ENCODE measurements around the gene SLC37A3.

SLC37A3 gene

DNA sequence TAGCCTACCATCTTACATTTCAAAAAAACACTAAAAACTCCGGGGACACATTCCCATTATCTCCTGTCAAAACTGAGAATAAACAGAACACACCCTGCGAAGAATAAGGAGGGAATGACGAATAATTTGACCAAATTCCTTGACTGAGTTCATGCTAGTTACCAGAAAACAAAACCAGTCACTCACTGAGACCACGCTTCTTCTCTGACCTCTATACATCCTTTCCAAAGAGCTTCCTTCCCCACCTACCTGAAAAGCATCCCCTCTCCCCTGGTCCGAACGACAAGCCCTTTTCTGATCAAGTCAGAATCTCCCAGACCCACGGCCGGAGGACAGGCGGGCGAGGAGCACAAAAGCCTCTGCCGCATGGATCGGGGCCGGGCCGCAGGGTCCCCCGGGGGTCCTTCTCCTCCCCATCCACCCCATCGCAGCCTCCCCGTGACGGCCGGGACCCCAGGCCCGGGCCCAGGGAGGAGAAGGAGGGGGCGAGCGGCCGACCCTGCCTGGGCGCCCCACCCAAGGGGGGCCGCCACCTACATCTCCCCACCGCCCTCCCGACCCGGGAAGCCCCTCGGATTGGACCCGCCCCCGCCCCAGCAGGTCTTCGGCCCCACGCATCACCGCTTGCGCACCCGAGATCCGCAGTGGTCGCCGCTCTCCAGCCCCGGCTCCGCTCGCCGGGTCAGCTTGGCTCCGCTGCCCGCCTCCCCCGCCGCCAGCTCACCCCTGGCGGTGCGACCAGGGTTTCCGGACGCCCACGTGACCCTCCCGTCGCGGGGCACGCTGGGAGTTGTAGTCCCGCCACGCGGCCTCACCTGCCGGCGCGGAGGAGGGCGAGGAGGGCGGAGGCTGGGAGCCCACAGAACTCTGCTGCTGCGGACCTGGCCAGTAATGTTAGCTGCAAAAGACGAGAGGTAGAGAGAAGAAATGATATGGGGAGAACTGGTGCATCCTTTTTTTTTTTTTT lies at the start of gene SLC37A3:
TSS of gene SLC37A3 (minus strand) at position 747 of the 967 bp plus-strand sequence. CDS start 16,004 bp downstream, outside the sequence.
- TF ChIP-seq, protein P1, sequence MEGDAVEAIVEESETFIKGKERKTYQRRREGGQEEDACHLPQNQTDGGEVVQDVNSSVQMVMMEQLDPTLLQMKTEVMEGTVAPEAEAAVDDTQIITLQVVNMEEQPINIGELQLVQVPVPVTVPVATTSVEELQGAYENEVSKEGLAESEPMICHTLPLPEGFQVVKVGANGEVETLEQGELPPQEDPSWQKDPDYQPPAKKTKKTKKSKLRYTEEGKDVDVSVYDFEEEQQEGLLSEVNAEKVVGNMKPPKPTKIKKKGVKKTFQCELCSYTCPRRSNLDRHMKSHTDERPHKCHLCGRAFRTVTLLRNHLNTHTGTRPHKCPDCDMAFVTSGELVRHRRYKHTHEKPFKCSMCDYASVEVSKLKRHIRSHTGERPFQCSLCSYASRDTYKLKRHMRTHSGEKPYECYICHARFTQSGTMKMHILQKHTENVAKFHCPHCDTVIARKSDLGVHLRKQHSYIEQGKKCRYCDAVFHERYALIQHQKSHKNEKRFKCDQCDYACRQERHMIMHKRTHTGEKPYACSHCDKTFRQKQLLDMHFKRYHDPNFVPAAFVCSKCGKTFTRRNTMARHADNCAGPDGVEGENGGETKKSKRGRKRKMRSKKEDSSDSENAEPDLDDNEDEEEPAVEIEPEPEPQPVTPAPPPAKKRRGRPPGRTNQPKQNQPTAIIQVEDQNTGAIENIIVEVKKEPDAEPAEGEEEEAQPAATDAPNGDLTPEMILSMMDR (conservative IDR thresholded peaks at IDR 0.05; ENCODE audit: low read length) = no peak
- DNase-seq (ENCODE audit: low read depth) = peak; percentile 61
- peak within 1 kb of the TSS; percentile 71 for H3K4me3 ChIP-seq (ENCODE audit: low read length)

GRCh38 chr7:140447841-140448240 lies 49.5 kb upstream of the SLC37A3 start:
- H3K4me3 ChIP-seq (ENCODE audit: low read length) = no peak overlapping the region
- TF ChIP-seq, protein P1 (conservative IDR thresholded peaks at IDR 0.05; ENCODE audit: low read length) = no peak
- no peak for DNase-seq (ENCODE audit: low read depth)

DNA sequence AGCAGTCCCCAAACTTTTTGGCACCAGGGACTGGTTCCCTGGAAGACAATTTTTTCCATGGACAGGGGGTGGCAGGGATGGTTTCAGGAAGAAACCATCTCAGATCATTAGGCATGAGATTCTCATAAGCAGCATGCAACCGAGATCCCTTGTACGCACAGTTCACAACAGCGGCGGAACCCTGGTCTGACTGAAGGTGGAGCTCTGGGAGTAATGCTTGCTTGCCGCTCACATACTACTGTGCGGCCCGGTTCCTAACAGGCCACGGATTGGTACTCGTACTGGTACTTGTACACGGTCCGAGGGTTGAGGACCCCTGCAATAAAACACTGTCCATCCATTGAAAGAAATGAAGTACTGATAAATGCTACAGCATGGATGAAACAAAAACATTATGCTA lies 48.1 kb upstream of the SLC37A3 start:
- H3K4me3 ChIP-seq (ENCODE audit: low read length) = no peak overlapping the region
- no peak for DNase-seq (ENCODE audit: low read depth)
- TF ChIP-seq, protein P1 (conservative IDR thresholded peaks at IDR 0.05; ENCODE audit: low read length) = no peak

GRCh38 chr7:140441519-140441918 lies 43.2 kb upstream of the SLC37A3 start:
- H3K4me3 ChIP-seq (ENCODE audit: low read length) = no peak overlapping the region
- DNase-seq (ENCODE audit: low read depth) = no peak
- TF ChIP-seq, protein P1 (conservative IDR thresholded peaks at IDR 0.05; ENCODE audit: low read length) = no peak

GRCh38 chr7:140440593-140440992 lies 42.3 kb upstream of the SLC37A3 start:
- TF ChIP-seq, protein P1 (conservative IDR thresholded peaks at IDR 0.05; ENCODE audit: low read length) = no peak
- no peak for DNase-seq (ENCODE audit: low read depth)

GRCh38 chr7:140439359-140439758 lies 41.0 kb upstream of the SLC37A3 start:
- no peak for DNase-seq (ENCODE audit: low read depth)
- TF ChIP-seq, protein P1 (conservative IDR thresholded peaks at IDR 0.05; ENCODE audit: low read length) = no peak
- H3K4me3 ChIP-seq (ENCODE audit: low read length) = no peak overlapping the region

More at GRCh38 chr7:140440593-140440992, 42.3 kb upstream of the SLC37A3 start:
- H3K4me3 ChIP-seq (ENCODE audit: low read length) = no peak overlapping the region
